GM23248 (cell line): Measurements from ENCODE around the gene ZNF282. TPM values are rescaled to one million over a fixed set of nuclear protein-coding genes. Genes with fewer than 3 reads are reported as not detected.

Source experiments
- DNase-seq: peaks from one replicate; pipeline ENCODE4 v3.0.0-alpha.2; 2015
- H2AFZ ChIP-seq: fragments of 200-600 bp; sonication (generic); 2 replicates; pipeline ENCODE4 v1.6.1; 2016; ENCODE audit warnings: antibody characterized with exemption
- H3F3A ChIP-seq: fragments of 200-600 bp; sonication (generic); 2 replicates; pipeline ENCODE4 v1.6.1; 2016; ENCODE audit warnings: mild to moderate bottlenecking, antibody characterized with exemption, mixed run types; ENCODE audit not compliant: insufficient read depth
- H3K27ac ChIP-seq: fragments of 200-600 bp; sonication (generic); 2 replicates; pipeline ENCODE4 v1.5.1; 2016; ENCODE audit warnings: mild to moderate bottlenecking
- H3K27me3 ChIP-seq: fragments of 200-600 bp; sonication (generic); replicated peaks from 2 replicates; pipeline ENCODE4 v1.6.1; 2016; ENCODE audit warnings: mild to moderate bottlenecking; ENCODE audit not compliant: insufficient read depth
- H3K36me3 ChIP-seq: fragments of 200-600 bp; sonication (generic); 2 replicates; pipeline ENCODE4 v1.6.1; 2016; ENCODE audit warnings: low read depth, mild to moderate bottlenecking
- H3K4me1 ChIP-seq: fragments of 200-600 bp; sonication (generic); 2 replicates; pipeline ENCODE4 v1.6.1; 2016; ENCODE audit warnings: mild to moderate bottlenecking; ENCODE audit not compliant: insufficient read depth
- H3K4me2 ChIP-seq: fragments of 200-600 bp; sonication (generic); one replicate; pipeline ENCODE4 v1.6.1; 2016; ENCODE audit warnings: mild to moderate bottlenecking; ENCODE audit not compliant: unreplicated experiment
- H3K4me3 ChIP-seq: fragments of 200-600 bp; sonication (generic); 2 replicates; pipeline ENCODE4 v1.5.1; 2016; ENCODE audit warnings: mild to moderate bottlenecking
- H3K79me2 ChIP-seq: fragments of 200-600 bp; sonication (generic); 2 replicates; pipeline ENCODE4 v1.6.1; 2016; ENCODE audit warnings: mild to moderate bottlenecking; ENCODE audit not compliant: insufficient read depth
- H3K9ac ChIP-seq: fragments of 200-600 bp; sonication (generic); 2 replicates; pipeline ENCODE4 v1.6.1; 2016; ENCODE audit warnings: mild to moderate bottlenecking
- H3K9me2 ChIP-seq: fragments of 200-600 bp; sonication (generic); 2 replicates; pipeline ENCODE4 v1.6.1; 2016; ENCODE audit warnings: mixed run types, mild to moderate bottlenecking, moderate library complexity; ENCODE audit not compliant: insufficient read depth
- H3K9me3 ChIP-seq: fragments of 200-600 bp; sonication (generic); one replicate; pipeline ENCODE4 v1.6.1; 2017; ENCODE audit warnings: low read depth
- H4K20me1 ChIP-seq: fragments of 200-600 bp; sonication (generic); 2 replicates; pipeline ENCODE4 v1.6.0; 2016; ENCODE audit not compliant: insufficient read depth
- EZH2 ChIP-seq: fragments of 200-600 bp; sonication (generic); IDR thresholded peaks from 2 replicates; pipeline ENCODE4 v1.6.1; 2018; ENCODE audit warnings: antibody characterized with exemption, mild to moderate bottlenecking; ENCODE audit not compliant: insufficient read depth, poor library complexity, severe bottlenecking
- EZH2phosphoT487 ChIP-seq: fragments of 200-600 bp; sonication (generic); IDR thresholded peaks from 2 replicates; pipeline ENCODE4 v1.6.1; 2018; ENCODE audit warnings: antibody characterized with exemption, moderate library complexity, mild to moderate bottlenecking, low read depth; ENCODE audit not compliant: insufficient read depth
- WGBS, 2 experiments: methylation state at CpG; one replicate each; pipeline ENCODE4 v1.1.6; 2015 to 2017; ENCODE audit warnings: low lambda C conversion rate in 2 of 2, low coverage in 1 of 2; ENCODE audit errors: missing lambda C conversion rate in 2 of 2; 5-methylcytosine and 5-hydroxymethylcytosine counted together
- in situ Hi-C: fragments of 300-500 bp; cut with MboI; formaldehyde crosslinking; loops from 2 replicates; pipeline ENCODE4 v1.15.0; 2020
- polyA plus RNA-seq: library from polyadenylated mRNA; unstranded; fragments of >200 nt; fragmentation: Nextera tagmentation; extraction: Ambion mirVana; gene quantifications from 2 replicates; pipeline ENCODE4 v1.2.1, GENCODE V29; 2016
- total RNA-seq: library from RNA; depleted of rRNA; stranded (reverse); fragments of >200 nt; shearing (Covaris generic); gene quantifications from 2 replicates; pipeline ENCODE4 v1.2.3, GENCODE V29; 2014

ZNF282 gene
- total and polyA plus RNA-seq, 2 experiments from 2014 or later, result 2.8 to 24.1 TPM

DNA sequence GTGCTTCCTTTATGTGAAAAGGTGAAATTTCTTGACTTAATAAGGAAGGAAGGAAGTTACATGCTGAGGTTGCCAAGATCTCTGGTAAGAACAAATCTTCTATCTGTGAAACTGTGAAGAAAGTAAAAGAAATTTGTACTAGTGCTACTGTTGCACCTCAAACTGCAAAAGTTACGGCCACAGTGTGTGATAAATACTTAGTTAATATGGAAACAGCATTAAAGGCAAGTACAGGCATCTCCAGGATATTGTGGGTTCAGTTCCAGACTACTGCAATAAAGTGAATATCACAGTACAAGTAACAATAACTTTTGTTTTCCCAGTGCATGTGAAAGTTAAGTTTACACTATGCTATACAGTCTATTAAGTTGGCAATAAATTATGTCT, 22.8 kb upstream of the ZNF282 start:
- no peak overlapping the region for H2AFZ ChIP-seq
- no peaks in the 10 kb centered on the region for H3K27me3 ChIP-seq
- H3K9me2 ChIP-seq, result no peaks in the 10 kb centered on the region
- H3K9me3 ChIP-seq, result no peaks in the 10 kb centered on the region
- H3K79me2 ChIP-seq, result peaks cover 20% of the 10 kb centered on the region; the same call in 1 of the 2 replicates
- H3K27ac ChIP-seq, result no peak overlapping the region
- DNase-seq, result no peak
- no peaks in the 10 kb centered on the region for H3K4me1 ChIP-seq
- in situ Hi-C loops, result no loop called here
- TF ChIP-seq EZH2phosphoT487, result no peak
- no peak for TF ChIP-seq EZH2
- no peak overlapping the region for H3K4me2 ChIP-seq
- 89 to 97% methylated on average over 1 of the region's 1 CpG for WGBS, 2 experiments
- H3K9ac ChIP-seq, result no peak overlapping the region
- peaks cover 51% of the 10 kb centered on the region for H3K36me3 ChIP-seq
- H3K4me3 ChIP-seq, result no peak overlapping the region
- no peaks in the 10 kb centered on the region for H4K20me1 ChIP-seq
- no peaks in the 10 kb centered on the region for H3F3A ChIP-seq

GRCh38 chr7:149175150-149175549, 20.2 kb upstream of the ZNF282 start:
- Histone ChIP-seq H4K20me1 (no peaks in the 10 kb centered on the region), H3K27me3 (no peaks in the 10 kb centered on the region), H3K4me3 (no peak overlapping the region), H3K79me2 (peaks cover 15% of the 10 kb centered on the region; the same call in 1 of the 2 replicates), H2AFZ (no peak overlapping the region), H3K27ac (no peak overlapping the region), H3K4me1 (no peaks in the 10 kb centered on the region), H3F3A (no peaks in the 10 kb centered on the region; the same call in 1 of the 2 replicates), H3K9me2 (no peaks in the 10 kb centered on the region), H3K4me2 (no peak overlapping the region), H3K9ac (no peak overlapping the region), H3K36me3 (peaks cover 41% of the 10 kb centered on the region), H3K9me3 (no peaks in the 10 kb centered on the region)
- in situ Hi-C loops, result no loop called here
- TF ChIP-seq EZH2phosphoT487 (no peak), EZH2 (no peak)
- DNase-seq, result no peak
- 73 to 84% methylated on average over 2 of the region's 2 CpGs for WGBS, 2 experiments

DNA sequence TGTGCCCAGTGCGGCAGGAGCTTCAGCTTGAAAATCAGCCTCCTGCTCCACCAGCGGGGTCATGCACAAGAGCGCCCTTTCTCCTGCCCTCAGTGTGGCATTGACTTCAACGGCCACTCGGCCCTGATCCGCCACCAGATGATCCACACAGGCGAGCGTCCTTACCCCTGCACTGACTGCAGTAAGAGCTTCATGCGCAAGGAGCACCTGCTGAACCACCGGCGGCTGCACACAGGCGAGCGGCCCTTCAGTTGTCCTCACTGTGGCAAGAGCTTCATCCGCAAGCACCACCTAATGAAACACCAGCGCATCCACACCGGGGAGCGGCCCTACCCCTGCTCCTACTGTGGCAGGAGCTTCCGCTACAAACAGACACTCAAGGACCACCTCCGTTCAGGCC, 16.1 kb upstream of the ZNF282 start:
- H2AFZ ChIP-seq, result no peak overlapping the region
- no peaks in the 10 kb centered on the region for H3K9me2 ChIP-seq

DNA sequence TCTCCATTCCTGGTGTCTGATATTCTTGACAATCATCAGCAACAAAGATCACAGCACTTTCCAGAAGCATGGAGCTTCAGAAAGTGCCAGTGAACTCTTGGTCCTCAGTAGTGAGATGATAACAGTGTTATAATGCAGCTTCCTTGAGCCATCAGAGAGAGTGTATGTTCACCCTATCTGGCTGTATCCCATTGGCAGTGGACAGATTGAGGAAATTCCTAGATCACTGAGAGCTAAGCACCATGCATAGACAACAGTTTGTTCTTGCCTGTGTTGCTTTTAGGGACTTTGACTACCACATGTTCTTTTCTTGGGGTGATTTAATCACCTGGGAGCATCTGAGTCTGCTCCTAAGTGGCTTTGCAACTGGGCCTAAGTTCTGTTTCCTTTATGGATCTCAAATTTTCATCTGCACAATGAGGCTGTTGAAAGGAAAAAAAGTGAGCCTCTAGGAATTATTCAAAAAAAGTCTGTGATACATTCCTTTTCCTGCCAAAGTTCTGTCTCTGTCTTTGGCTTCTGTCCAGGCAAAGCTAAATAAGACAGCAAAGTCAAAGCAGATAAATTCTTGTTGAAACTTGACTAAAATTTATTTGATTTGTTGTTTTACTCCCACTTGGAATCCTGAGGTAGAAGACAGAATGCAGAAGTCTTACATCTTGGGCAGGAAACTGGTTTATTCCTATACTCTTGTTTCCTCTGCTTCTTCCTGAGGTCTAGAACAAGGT, 14.5 kb upstream of the ZNF282 start:
- no peaks in the 10 kb centered on the region for H3K4me1 ChIP-seq
- H3K4me2 ChIP-seq, result no peak overlapping the region
- no peaks in the 10 kb centered on the region for H3K27me3 ChIP-seq
- H3F3A ChIP-seq, result no peaks in the 10 kb centered on the region; the same call in 1 of the 2 replicates
- no peak overlapping the region for H2AFZ ChIP-seq
- no peaks in the 10 kb centered on the region for H3K9me3 ChIP-seq
- H3K9ac ChIP-seq, result no peak overlapping the region
- H3K4me3 ChIP-seq, result no peak overlapping the region
- no peak for DNase-seq
- TF ChIP-seq EZH2phosphoT487, result no peak
- TF ChIP-seq EZH2, result no peak
- H3K36me3 ChIP-seq, result peaks cover 35% of the 10 kb centered on the region
- no peak overlapping the region for H3K27ac ChIP-seq
- in situ Hi-C loops, result no loop called here
- H3K79me2 ChIP-seq, result no peaks in the 10 kb centered on the region
- H4K20me1 ChIP-seq, result no peaks in the 10 kb centered on the region
- H3K9me2 ChIP-seq, result no peaks in the 10 kb centered on the region

More for the DNA sequence above, 16.1 kb upstream of the ZNF282 start:
- Histone ChIP-seq H3K4me1 (no peaks in the 10 kb centered on the region), H3K36me3 (peaks cover 39% of the 10 kb centered on the region), H3K27ac (no peak overlapping the region), H3K4me3 (no peak overlapping the region), H3K4me2 (no peak overlapping the region), H3K9ac (no peak overlapping the region), H3K27me3 (no peaks in the 10 kb centered on the region), H3K79me2 (no peaks in the 10 kb centered on the region), H3F3A (no peaks in the 10 kb centered on the region; the same call in 1 of the 2 replicates), H4K20me1 (no peaks in the 10 kb centered on the region), H3K9me3 (no peaks in the 10 kb centered on the region)
- TF ChIP-seq EZH2phosphoT487 (no peak), EZH2 (no peak)
- 94 to 96% methylated on average over 19 of the region's 19 CpGs for WGBS, 2 experiments
- in situ Hi-C loops, result no loop called here
- no peak for DNase-seq

DNA sequence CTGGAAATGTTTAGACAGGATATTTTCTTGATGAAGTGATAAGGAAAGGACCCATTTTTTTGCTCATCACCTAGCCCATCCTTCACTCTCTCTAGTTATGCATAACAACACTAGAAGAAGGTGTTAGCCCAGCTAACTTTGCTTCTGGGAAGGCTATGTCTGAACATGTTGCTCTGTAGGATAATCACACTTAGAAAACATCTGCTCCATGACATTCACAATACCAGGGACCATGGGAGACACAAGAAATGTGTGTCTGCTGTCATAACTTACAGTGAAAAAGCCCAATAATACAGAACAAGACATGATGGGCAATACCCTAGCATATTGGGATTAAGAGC, 13.9 kb upstream of the ZNF282 start:
- no peaks in the 10 kb centered on the region for H3K9me2 ChIP-seq
- in situ Hi-C loops, result no loop called here
- no peak for DNase-seq
- TF ChIP-seq EZH2phosphoT487 (no peak), EZH2 (no peak)
- H3K27me3 ChIP-seq, result no peaks in the 10 kb centered on the region
- no peaks in the 10 kb centered on the region for H3K9me3 ChIP-seq
- H3K9ac ChIP-seq, result no peak overlapping the region
- peaks cover 33% of the 10 kb centered on the region for H3K36me3 ChIP-seq
- H3K4me2 ChIP-seq, result no peak overlapping the region
- H2AFZ ChIP-seq, result no peak overlapping the region
- no peak overlapping the region for H3K27ac ChIP-seq
- H3K4me3 ChIP-seq, result no peak overlapping the region
- no peaks in the 10 kb centered on the region for H4K20me1 ChIP-seq
- H3F3A ChIP-seq, result no peaks in the 10 kb centered on the region; the same call in 1 of the 2 replicates
- no peaks in the 10 kb centered on the region for H3K79me2 ChIP-seq
- H3K4me1 ChIP-seq, result no peaks in the 10 kb centered on the region
